Neuronal stem cell (in vitro differentiated cells): ENCODE data around the gene DCLK2.

Experiments used
- DNase-seq: peaks from one replicate; pipeline ENCODE4 v3.0.0-alpha.2; 2013; ENCODE audit warnings: low spot score
- H2AFZ ChIP-seq: one replicate; pipeline ENCODE4 v1.6.1; 2013; ENCODE audit warnings: mild to moderate bottlenecking, low read length, inconsistent platforms
- H2AK5ac ChIP-seq: 2 replicates; pipeline ENCODE4 v1.6.1; 2013; ENCODE audit warnings: low read depth, mild to moderate bottlenecking, inconsistent platforms, low read length, moderate library complexity, mixed read lengths
- H2BK120ac ChIP-seq: 2 replicates; pipeline ENCODE4 v1.6.1; 2013; ENCODE audit warnings: low read depth, mild to moderate bottlenecking, inconsistent platforms, low read length, moderate library complexity, mixed read lengths
- H2BK12ac ChIP-seq: one replicate; pipeline ENCODE4 v1.6.1; 2013; ENCODE audit warnings: low read length, inconsistent platforms
- H2BK15ac ChIP-seq: 2 replicates; pipeline ENCODE4 v1.6.1; 2013; ENCODE audit warnings: mild to moderate bottlenecking, low read length, inconsistent platforms, mixed read lengths
- H2BK5ac ChIP-seq: one replicate; pipeline ENCODE4 v1.6.1; 2013; ENCODE audit warnings: inconsistent platforms, mild to moderate bottlenecking, low read length, moderate library complexity
- H3K14ac ChIP-seq: one replicate; pipeline ENCODE4 v1.6.1; 2013; ENCODE audit warnings: low read length, inconsistent platforms
- H3K18ac ChIP-seq: 2 replicates; pipeline ENCODE4 v1.6.1; 2013; ENCODE audit warnings: low read length, inconsistent platforms
- H3K23ac ChIP-seq: 2 replicates; pipeline ENCODE4 v1.6.1; 2013; ENCODE audit warnings: low read depth, mild to moderate bottlenecking, mixed read lengths, low read length, inconsistent platforms; ENCODE audit not compliant: poor library complexity
- H3K27ac ChIP-seq: replicated peaks from 3 replicates; pipeline ENCODE4 v1.5.1; 2013; ENCODE audit warnings: low read length, inconsistent platforms
- H3K27me3 ChIP-seq, 3 experiments: 2 replicates each; pipeline ENCODE4 v1.6.1; 2013; ENCODE audit warnings: low read length in 3 of 3, mild to moderate bottlenecking in 2 of 3, inconsistent platforms in 1 of 3, low read depth in 1 of 3, mixed read lengths in 1 of 3, moderate library complexity in 1 of 3; ENCODE audit not compliant: control insufficient read depth in 3 of 3, insufficient read depth in 3 of 3
- H3K36me3 ChIP-seq, 2 donors: replicated peaks in 1 of 2; 2 replicates each; pipeline ENCODE4 v1.6.1; 2013; ENCODE audit warnings: low read length in 2 of 2; ENCODE audit not compliant: control insufficient read depth in 2 of 2, insufficient read depth in 2 of 2
- H3K4ac ChIP-seq: 2 replicates; pipeline ENCODE4 v1.6.1; 2013; ENCODE audit warnings: inconsistent platforms, mild to moderate bottlenecking, low read length, moderate library complexity
- H3K4me1 ChIP-seq, 2 donors: 1 replicate in 1 of 2; 2 replicates in 1 of 2; pipeline ENCODE4 v1.6.1; 2013; ENCODE audit warnings: low read length in 2 of 2, low read depth in 1 of 2; ENCODE audit not compliant: control insufficient read depth in 2 of 2, insufficient read depth in 1 of 2
- H3K4me2 ChIP-seq: one replicate; pipeline ENCODE4 v1.6.1; 2013; ENCODE audit warnings: mild to moderate bottlenecking, low read length, inconsistent platforms; ENCODE audit not compliant: insufficient read depth, poor library complexity, severe bottlenecking
- H3K4me3 ChIP-seq, 2 donors: 2 replicates each; pipeline ENCODE4 v1.5.1; 2013; ENCODE audit warnings: low read length in 2 of 2, mild to moderate bottlenecking in 2 of 2, inconsistent platforms in 1 of 2, moderate library complexity in 1 of 2
- H3K79me1 ChIP-seq: one replicate; pipeline ENCODE4 v1.6.1; 2013; ENCODE audit warnings: low read depth, mild to moderate bottlenecking, inconsistent platforms, low read length, moderate library complexity
- H3K9ac ChIP-seq: one replicate; pipeline ENCODE4 v1.6.1; 2013; ENCODE audit warnings: mild to moderate bottlenecking, low read depth, low read length, inconsistent platforms; ENCODE audit not compliant: poor library complexity
- H3K9me3 ChIP-seq, 2 donors: replicated peaks in 1 of 2; 2 replicates each; pipeline versions ENCODE3 to v1.6.1; 2013; ENCODE audit warnings: low read length in 2 of 2, mild to moderate bottlenecking in 2 of 2, inconsistent platforms in 1 of 2, low read depth in 1 of 2, mixed read lengths in 1 of 2, moderate library complexity in 1 of 2; ENCODE audit not compliant: control insufficient read depth in 2 of 2, insufficient read depth in 1 of 2
- H4K8ac ChIP-seq: one replicate; pipeline ENCODE4 v1.6.1; 2013; ENCODE audit warnings: low read depth, mild to moderate bottlenecking, inconsistent platforms, low read length, moderate library complexity
- H4K91ac ChIP-seq: one replicate; pipeline ENCODE4 v1.6.1; 2013; ENCODE audit warnings: low read length, low read depth, mild to moderate bottlenecking, inconsistent platforms; ENCODE audit not compliant: poor library complexity
- WGBS, 2 donors: extraction: QIAGEN DNeasy Blood & Tissue Kit; methylation state at CpG; one replicate each; pipeline ENCODE4 v1.1.7; 2013; ENCODE audit warnings: missing lambda C conversion rate in 2 of 2, mixed read lengths in 1 of 2; ENCODE audit not compliant: insufficient read length in 2 of 2, insufficient replicate concordance in 1 of 2; ENCODE audit errors: extremely low coverage in 2 of 2; 5-methylcytosine and 5-hydroxymethylcytosine counted together

DCLK2 gene

GRCh38 chr4:150142831-150143230, 64.6 kb downstream of the DCLK2 start:
- Histone ChIP-seq H3K18ac (no peak overlapping the region), H3K4me1 (no peaks in the 10 kb centered on the region), H3K9me3 (peaks cover 0 to 13% of the 10 kb centered on the region in 2 donors), H2BK5ac (no peak overlapping the region), H3K4me3 (no peak overlapping the region), H3K23ac (no peak overlapping the region), H3K36me3 (no peaks in the 10 kb centered on the region), H2BK15ac (no peak overlapping the region), H3K27ac (no peak overlapping the region), H4K91ac (no peak overlapping the region), H3K79me1 (no peaks in the 10 kb centered on the region), H4K8ac (no peak overlapping the region), H3K4ac (no peak overlapping the region), H2BK12ac (no peak overlapping the region), H3K14ac (no peak overlapping the region), H2AK5ac (no peak overlapping the region), H3K4me2 (no peak overlapping the region), H3K9ac (no peak overlapping the region), H2BK120ac (no peak overlapping the region), H3K27me3 (no peaks in the 10 kb centered on the region), H2AFZ (no peak overlapping the region)
- no peak for DNase-seq
- WGBS, 2 donors = no CpG with 5 or more reads among the region's 1 CpG

GRCh38 chr4:150145090-150145945, 67.1 kb downstream of the DCLK2 start:
- no peak overlapping the region for H4K8ac ChIP-seq
- H3K79me1 ChIP-seq = no peaks in the 10 kb centered on the region
- no peak for DNase-seq
- no peak overlapping the region for H3K9ac ChIP-seq
- H3K27ac ChIP-seq = no peak overlapping the region
- H3K4me3 ChIP-seq = no peak overlapping the region
- H3K23ac ChIP-seq = no peak overlapping the region
- no peak overlapping the region for H2AK5ac ChIP-seq
- no peak overlapping the region for H3K14ac ChIP-seq
- H3K9me3 ChIP-seq = peaks cover 0 to 13% of the 10 kb centered on the region in 2 donors
- H2BK5ac ChIP-seq = no peak overlapping the region
- peaks cover 0 to 4% of the 10 kb centered on the region in 2 donors for H3K4me1 ChIP-seq
- no peak overlapping the region for H3K4ac ChIP-seq
- H3K27me3 ChIP-seq = no peaks in the 10 kb centered on the region
- H3K36me3 ChIP-seq = no peaks in the 10 kb centered on the region
- no peak overlapping the region for H2BK120ac ChIP-seq
- no CpG with 5 or more reads among the region's 1 CpG for WGBS, 2 donors
- H3K4me2 ChIP-seq = no peak overlapping the region
- no peak overlapping the region for H3K18ac ChIP-seq
- H4K91ac ChIP-seq = no peak overlapping the region
- H2BK12ac ChIP-seq = no peak overlapping the region
- H2BK15ac ChIP-seq = no peak overlapping the region
- no peak overlapping the region for H2AFZ ChIP-seq

GRCh38 chr4:150145946-150146340, 67.7 kb downstream of the DCLK2 start:
- Histone ChIP-seq H4K91ac (no peak overlapping the region), H3K4ac (no peak overlapping the region), H2BK120ac (no peak overlapping the region), H3K14ac (no peak overlapping the region), H2BK12ac (no peak overlapping the region), H2BK15ac (no peak overlapping the region), H3K27me3 (no peaks in the 10 kb centered on the region), H4K8ac (no peak overlapping the region), H3K79me1 (no peaks in the 10 kb centered on the region), H3K4me3 (no peak overlapping the region), H3K23ac (no peak overlapping the region), H3K4me1 (peaks cover 4 to 9% of the 10 kb centered on the region in 2 donors), H2AFZ (no peak overlapping the region), H2BK5ac (no peak overlapping the region), H3K9me3 (peaks cover 0 to 13% of the 10 kb centered on the region in 2 donors), H3K18ac (no peak overlapping the region), H2AK5ac (no peak overlapping the region), H3K27ac (no peak overlapping the region), H3K9ac (no peak overlapping the region), H3K36me3 (no peaks in the 10 kb centered on the region), H3K4me2 (no peak overlapping the region)
- WGBS, 2 donors = no CpG with 5 or more reads among the region's 1 CpG
- DNase-seq = no peak

GRCh38 chr4:150149381-150149780, 71.1 kb downstream of the DCLK2 start:
- DNase-seq = no peak

More at GRCh38 chr4:150149381-150149780, 71.1 kb downstream of the DCLK2 start:
- Histone ChIP-seq H3K18ac (no peak overlapping the region), H2BK12ac (no peak overlapping the region), H3K4ac (no peak overlapping the region), H2BK15ac (no peak overlapping the region), H2BK5ac (no peak overlapping the region), H2AK5ac (no peak overlapping the region), H4K8ac (no peak overlapping the region), H3K27ac (no peak overlapping the region), H3K9ac (no peak overlapping the region), H3K23ac (no peak overlapping the region), H4K91ac (no peak overlapping the region), H3K9me3 (no peaks in the 10 kb centered on the region), H3K4me2 (no peak overlapping the region), H2BK120ac (no peak overlapping the region), H2AFZ (no peak overlapping the region), H3K4me1 (peaks cover 4 to 10% of the 10 kb centered on the region in 2 donors), H3K14ac (no peak overlapping the region), H3K36me3 (no peaks in the 10 kb centered on the region), H3K4me3 (no peak overlapping the region), H3K27me3 (no peaks in the 10 kb centered on the region), H3K79me1 (no peaks in the 10 kb centered on the region)
- no CpG with 5 or more reads among the region's 1 CpG for WGBS, 2 donors
